Measurements from ENCODE around the gene CSTF2.

CSTF2 gene

DNA sequence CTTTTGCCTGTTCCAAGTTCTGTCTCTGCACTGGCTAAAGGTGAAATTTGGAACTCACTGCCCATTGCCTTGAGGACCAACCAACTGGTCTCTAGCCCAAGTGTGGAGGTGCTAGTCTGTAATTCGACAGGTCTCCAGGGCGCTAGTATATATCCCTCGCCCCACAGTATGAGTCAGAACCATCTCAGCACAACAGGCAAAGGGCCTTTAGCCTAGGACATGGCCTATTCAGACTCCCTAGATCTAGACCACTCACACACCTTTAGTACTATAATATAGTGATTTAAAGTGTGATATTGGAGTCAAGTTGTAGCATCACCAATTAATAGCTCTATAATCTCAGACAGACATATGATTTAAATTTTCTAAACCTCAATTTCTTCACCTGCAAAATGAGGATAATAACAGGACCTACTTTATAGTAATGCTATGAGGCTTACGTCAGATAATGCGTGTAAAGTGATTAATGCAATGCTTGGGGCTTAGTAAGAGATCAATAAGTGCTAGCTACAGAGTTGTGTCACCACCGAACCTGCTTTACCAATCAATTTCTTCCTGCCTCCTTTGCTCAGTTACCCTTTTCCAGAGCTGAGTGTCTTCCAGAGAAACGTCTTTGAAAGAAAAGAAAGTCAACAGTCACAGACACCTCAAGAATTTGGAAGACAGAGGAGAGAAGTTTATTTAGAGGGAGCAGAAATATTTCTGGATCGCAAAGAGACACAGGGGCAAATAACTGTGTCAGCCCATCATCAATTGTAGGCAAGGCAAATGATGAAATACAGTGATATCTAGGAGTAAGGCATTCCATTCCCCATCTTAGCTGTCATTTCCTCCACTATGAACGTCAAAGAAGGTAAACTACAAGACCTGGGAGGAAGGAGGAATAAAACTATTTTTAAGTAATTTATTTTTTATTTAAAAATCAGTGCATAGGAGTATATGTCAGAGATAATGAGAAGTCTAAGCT lies 51.7 kb downstream of the CSTF2 start:
- no peak for DNase-seq

- no peak for DNase-seq
These were observed 54.1 kb downstream of the CSTF2 start, which contains the start of gene NOX1 for GRCh38 chrX:100874325-100874724. Gene NOX1, minus strand, starts transcription at chrX:100874359. Its CDS starts 220 bp downstream, at chrX:100874139.

GRCh38 chrX:100880368-100880767 lies 60.2 kb downstream of the CSTF2 start:
- DNase-seq, result no peak

DNA sequence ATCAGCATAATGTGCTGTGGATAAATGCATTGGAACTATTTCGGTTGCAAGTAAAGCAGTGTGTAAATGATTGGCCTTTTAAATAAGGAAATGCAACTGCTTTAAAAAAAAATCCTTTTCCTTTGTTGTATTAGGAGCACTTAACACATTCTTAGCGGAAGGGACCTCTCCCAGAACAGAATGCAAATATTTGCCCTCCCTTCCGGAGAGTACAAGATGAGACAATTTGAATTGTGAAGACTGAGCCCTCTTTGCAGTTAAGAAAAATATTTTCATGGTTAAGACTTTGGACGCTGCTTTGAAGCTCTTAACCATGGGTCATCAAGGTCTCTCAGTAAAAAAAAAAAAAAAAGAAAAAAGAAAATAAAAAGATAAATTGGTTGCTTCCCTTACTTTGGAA lies 63.5 kb downstream of the CSTF2 start:
- DNase-seq, result no peak

All from T1000 (cell line).